NCI-H146 (cell line): Measurements from ENCODE around the gene FIZ1.

ENCODE experiments used
- DNase-seq: peaks from one replicate; lab custom pipeline; 2025; lab: John Stamatoyannopoulos, UW

The FIZ1 gene

GRCh38 chr19:55635856-55636440 is 36.6 kb upstream of the FIZ1 start:
- DNase-seq, result no peak

GRCh38 chr19:55635334-55635717 is 36.0 kb upstream of the FIZ1 start:
- no peak for DNase-seq

- no peak for DNase-seq
These were observed 34.5 kb upstream of the FIZ1 start for GRCh38 chr19:55633861-55634260.

- DNase-seq, result peak; percentile 93
These were observed 33.1 kb upstream of the FIZ1 start for GRCh38 chr19:55632463-55632834.

GRCh38 chr19:55626350-55626749 is 27.0 kb upstream of the FIZ1 start:
- no peak for DNase-seq

GRCh38 chr19:55625004-55625326 is 25.6 kb upstream of the FIZ1 start:
- no peak for DNase-seq

GRCh38 chr19:55624109-55625003 is 25.0 kb upstream of the FIZ1 start, which contains the start of gene ZNF784:
ZNF784 (minus strand) TSS chr19:55624566; CDS start chr19:55624561, 5 bp downstream.
- DNase-seq, result peak; percentile 97

GRCh38 chr19:55623561-55623960 is 24.2 kb upstream of the FIZ1 start:
- DNase-seq, result no peak

GRCh38 chr19:55623130-55623529 is 23.8 kb upstream of the FIZ1 start:
- no peak for DNase-seq

GRCh38 chr19:55622242-55622969 is 23.1 kb upstream of the FIZ1 start:
- no peak for DNase-seq

GRCh38 chr19:55621673-55622231 is 22.4 kb upstream of the FIZ1 start:
- DNase-seq, result no peak

GRCh38 chr19:55621205-55621672 is 21.9 kb upstream of the FIZ1 start:
- DNase-seq, result no peak

- no peak for DNase-seq
These were observed 21.3 kb upstream of the FIZ1 start for GRCh38 chr19:55620410-55621204.

- DNase-seq, result no peak
These were observed 20.0 kb upstream of the FIZ1 start for GRCh38 chr19:55619286-55619685.

- DNase-seq, result no peak
These were observed 19.1 kb upstream of the FIZ1 start for GRCh38 chr19:55618426-55618825.

GRCh38 chr19:55617426-55617825 is 18.1 kb upstream of the FIZ1 start:
- no peak for DNase-seq

GRCh38 chr19:55616395-55616875 is 17.1 kb upstream of the FIZ1 start:
- DNase-seq, result no peak

GRCh38 chr19:55615543-55616394 is 16.5 kb upstream of the FIZ1 start:
- DNase-seq, result no peak

- DNase-seq, result no peak
These were observed 15.6 kb upstream of the FIZ1 start for GRCh38 chr19:55614711-55615542.
